ENCODE results near the gene FFAR2.

Gene FFAR2

GRCh38 chr19:35427187-35427586 is 20.9 kb upstream of the FFAR2 start:
- no peak for DNase-seq

DNA sequence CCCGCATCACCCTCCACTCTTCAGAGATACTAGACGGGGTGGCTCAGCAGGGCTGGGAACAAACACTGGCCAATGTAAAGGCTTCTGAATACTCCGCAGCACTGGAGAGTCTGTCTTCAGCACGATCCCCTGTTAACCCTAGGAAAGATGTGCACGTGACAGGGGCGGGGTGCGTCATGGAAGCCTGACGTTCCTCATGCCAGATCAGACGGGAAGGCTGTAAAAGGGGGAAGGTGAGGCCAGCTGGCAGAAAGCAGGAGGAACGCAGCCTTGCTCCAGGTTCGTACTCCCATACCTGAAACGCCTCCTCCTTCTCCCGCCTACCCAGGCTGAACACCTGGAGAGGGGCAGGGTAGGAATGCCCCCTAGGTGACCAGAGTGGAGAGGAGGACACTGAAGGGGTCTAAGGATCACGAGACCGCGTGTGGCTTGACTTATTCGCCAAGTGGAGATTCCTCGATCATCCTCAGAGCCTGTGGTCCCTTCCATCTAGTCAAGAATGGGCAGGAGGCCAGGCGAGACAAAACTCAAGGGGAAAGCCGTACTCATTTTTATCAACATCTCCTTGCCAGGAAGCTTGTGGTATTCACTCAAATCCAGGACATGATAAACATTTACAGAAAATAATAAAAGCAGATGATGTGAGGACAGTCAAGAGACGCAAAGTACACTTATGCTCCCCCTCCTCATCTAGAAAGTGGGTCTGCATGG is 18.2 kb upstream of the FFAR2 start:
- DNase-seq: no peak

- DNase-seq: no peak
These were observed 17.5 kb upstream of the FFAR2 start for GRCh38 chr19:35430409-35431144.

- no peak for DNase-seq
These were observed 16.8 kb upstream of the FFAR2 start for GRCh38 chr19:35431145-35431807.

- DNase-seq: no peak
These were observed 15.1 kb upstream of the FFAR2 start for GRCh38 chr19:35432911-35433310.

- DNase-seq: no peak
These were observed 14.6 kb upstream of the FFAR2 start for GRCh38 chr19:35433448-35433847.

GRCh38 chr19:35435896-35436295 is 12.2 kb upstream of the FFAR2 start:
- no peak for DNase-seq

- DNase-seq: no peak
These were observed 11.3 kb upstream of the FFAR2 start for GRCh38 chr19:35436477-35437405.

- no peak for DNase-seq
These were observed 10.6 kb upstream of the FFAR2 start for GRCh38 chr19:35437406-35437951.

DNA sequence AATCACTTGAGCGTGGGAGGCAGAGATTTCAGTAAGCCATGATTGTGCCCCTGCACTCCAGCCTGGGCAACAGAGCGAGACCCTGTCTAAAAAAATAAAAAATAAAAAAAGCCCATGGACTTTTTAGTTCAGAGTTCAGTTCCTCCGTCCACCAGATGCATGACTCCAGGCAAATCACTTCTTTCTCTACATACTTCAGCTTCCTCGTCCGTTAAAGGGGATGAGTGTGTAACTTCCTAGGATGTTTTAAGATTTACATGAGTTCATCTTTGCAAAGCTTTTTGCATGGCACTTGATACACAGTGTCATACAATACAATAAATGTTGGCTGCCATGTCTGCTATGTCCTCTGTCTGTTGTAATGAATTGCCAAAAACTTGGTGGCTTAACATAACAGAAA is 10.0 kb upstream of the FFAR2 start:
- no peak for DNase-seq

DNA sequence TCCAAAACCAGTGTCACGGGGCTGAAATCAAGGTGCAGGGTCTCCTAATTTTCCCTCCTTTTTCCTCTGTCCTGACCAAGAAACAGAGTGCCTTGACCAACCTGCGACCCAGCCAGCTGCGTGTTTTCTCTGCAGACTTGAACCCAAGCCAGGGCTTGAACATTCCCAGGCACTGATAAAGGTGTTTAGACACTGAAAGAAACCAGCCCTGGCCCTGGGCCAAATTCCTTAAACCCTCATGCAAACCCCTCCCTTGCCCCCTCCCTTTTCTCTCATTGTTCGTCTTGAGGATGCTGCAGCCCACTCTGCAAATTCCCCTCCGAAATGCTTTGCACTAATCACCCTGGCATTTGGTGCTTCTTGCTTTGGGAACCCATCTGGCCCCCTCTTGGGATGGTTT is 9.5 kb upstream of the FFAR2 start:
- no peak for DNase-seq

DNA sequence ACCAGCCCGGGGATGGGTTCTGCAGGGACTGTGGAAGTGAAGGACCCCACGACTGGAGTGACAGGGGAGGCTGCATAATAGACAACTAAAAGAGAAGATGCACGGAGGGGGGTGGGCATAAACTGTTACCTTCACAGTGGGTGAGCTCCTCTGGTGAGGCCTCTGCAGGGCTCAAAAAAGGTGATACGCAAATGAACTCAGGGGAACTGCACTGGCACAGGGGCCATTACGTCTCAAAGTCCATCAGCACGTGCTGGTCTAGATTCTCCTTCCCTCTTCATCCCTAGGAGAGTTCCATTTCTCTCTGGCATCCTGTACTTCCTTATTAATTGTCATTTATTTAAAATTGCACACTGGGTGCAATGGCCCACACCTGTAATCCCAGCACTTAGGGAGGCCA is 8.1 kb upstream of the FFAR2 start:
- no peak for DNase-seq

DNA sequence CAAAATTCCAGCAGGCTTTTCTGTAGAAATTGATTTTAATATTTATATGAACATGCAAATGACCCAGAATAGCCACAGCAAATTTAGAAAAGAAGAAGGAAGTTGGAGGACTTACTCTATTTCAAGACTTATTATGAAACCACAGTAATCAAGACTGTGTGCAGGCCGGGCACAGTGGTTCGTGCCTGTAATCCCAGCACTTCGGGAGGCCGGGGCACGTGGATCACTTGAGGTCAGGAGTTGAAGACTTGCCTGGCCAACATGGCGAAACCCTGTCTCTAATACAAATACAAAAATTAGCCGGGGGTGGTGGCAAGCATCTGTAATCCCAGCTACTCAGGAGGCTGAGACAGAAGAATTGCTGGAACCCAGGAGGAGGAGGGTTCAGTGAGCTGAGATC is 6.0 kb upstream of the FFAR2 start:
- no peak for DNase-seq

- no peak for DNase-seq
These were observed 3.3 kb upstream of the FFAR2 start for GRCh38 chr19:35444735-35445134.

DNA sequence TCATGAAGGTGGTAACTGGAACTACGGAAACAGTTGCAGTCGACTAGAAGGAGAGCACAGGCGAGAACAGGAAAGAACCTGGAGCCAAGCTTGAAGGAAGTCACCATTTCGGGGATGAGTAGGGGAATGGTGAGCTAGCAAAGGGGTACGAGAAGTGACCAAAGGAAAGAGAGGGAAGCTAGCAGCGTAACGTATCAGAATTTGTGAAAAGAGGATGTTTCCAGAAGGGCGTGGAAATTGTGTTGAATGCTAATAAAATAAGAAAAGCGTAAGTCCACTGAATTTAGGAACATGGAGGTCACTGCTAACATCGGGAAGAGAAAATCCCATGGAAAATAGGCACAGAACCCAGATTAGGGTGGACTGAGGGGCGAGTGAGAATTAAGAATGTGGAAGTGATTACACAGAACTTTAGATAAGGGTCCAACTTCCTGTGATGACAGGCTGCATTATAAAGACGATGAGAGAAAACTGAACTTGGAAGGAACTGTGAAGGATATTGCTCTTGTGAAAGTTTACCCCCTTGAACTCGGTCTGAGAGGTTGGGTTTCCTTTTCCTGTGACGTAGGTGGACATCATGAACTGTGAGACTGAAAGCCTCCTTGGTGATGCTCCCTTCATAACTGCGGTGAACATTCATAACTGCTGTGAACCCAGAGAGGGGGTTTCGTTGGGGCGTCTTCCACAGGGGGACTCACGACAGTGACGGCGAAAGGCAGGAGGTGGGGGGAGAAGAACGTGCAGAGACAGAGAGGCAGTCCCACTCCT is 2.0 kb upstream of the FFAR2 start:
- DNase-seq: no peak

DNA sequence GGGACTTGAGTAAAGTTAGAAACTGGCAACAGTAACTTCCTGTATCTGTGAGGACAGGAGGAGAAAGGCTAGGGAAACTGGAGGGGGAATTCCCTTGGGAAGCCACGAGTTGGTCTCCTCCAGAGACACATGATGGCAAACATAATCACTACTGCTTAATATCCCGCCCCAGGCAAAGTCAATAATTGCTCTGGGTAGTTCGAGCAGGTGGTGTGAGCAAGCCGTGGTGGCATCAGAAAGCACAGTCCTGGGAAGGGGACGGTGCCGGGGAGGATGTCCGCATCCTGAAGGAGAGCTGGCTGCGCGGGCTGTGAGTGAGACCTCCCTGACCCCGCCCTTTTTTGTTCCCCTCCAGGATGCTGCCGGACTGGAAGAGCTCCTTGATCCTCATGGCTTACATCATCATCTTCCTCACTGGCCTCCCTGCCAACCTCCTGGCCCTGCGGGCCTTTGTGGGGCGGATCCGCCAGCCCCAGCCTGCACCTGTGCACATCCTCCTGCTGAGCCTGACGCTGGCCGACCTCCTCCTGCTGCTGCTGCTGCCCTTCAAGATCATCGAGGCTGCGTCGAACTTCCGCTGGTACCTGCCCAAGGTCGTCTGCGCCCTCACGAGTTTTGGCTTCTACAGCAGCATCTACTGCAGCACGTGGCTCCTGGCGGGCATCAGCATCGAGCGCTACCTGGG is 1.4 kb downstream of the FFAR2 start:
- DNase-seq: peak; percentile 89

DNA sequence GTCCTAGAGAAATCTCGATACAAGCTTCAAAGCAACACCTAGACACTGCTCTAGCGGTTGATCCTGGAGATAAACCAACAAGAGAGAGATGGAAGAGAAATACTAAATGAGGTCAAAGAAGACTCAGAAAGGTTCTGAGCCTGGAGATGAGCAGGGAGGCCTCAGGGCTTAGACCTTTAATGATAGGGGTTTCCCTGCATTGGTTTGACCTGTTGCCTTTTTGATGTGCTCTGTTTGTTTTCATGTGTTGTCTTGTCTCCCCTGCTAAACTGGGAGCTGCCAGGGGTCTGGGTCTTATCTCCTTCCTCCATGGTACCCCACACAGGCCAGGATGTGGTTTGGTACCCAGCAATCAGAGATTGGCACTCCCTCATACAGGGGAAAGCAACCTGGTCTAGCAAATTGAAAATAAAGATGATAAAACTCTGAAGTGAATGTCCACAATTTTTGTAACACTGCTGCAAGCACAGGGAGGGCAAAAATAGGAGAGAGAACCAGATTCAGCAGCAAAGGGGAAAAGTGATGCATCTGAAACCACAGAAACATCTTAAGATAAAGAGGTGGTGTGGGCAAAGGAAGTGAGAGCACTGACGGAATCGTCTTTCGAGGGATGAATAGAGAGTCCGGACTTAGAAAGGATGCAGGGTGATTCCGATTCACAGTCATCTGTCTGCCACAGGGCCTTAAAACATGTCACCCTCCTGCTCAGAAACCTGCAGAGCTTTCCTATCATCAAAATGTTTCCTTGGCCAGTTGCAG is 3.5 kb downstream of the FFAR2 start:
- DNase-seq: no peak

DNA sequence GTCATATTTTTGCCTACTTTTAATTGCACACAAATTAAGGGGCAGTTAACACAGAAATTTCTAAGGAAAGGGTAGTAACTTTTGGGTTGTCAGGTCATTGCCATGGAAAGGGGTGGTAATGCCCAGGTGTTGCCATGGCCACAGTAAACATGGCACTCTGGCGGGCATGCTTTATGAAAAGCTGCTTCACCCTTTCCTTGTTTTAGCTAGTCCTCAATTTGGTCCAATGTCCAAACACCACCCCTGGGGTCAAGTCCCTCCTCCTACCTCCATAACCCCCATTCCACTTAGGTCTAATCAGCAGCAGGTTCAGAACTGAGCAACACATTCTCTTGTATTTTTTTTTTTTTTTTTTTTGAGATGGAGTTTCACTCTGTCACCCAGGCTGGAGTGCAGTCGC is 6.6 kb downstream of the FFAR2 start:
- DNase-seq: no peak

- no peak for DNase-seq
These were observed 7.7 kb downstream of the FFAR2 start for GRCh38 chr19:35455616-35456201.

GRCh38 chr19:35457173-35457572 is 9.1 kb downstream of the FFAR2 start:
- DNase-seq: no peak
